Endothelial cell (in vitro differentiated cells): ENCODE results near the gene C1orf105. TPM values are rescaled to one million over a fixed set of nuclear protein-coding genes. Genes with fewer than 3 reads are reported as not detected.

Source experiments
- DNase-seq: peaks from one replicate; pipeline ENCODE4 v3.0.0; 2021; ENCODE audit warnings: low spot score
- H3K27ac Mint-ChIP-seq: one replicate; pipeline ENCODE4 v1.8.0; 2021; ENCODE audit warnings: mixed read lengths, inconsistent platforms; ENCODE audit not compliant: unreplicated experiment
- H3K27me3 Mint-ChIP-seq: one replicate; pipeline ENCODE4 v1.8.0; 2021; ENCODE audit warnings: mild to moderate bottlenecking, moderate library complexity, mixed read lengths, inconsistent platforms; ENCODE audit not compliant: unreplicated experiment
- H3K36me3 Mint-ChIP-seq: one replicate; pipeline ENCODE4 v1.8.0; 2021; ENCODE audit warnings: mild to moderate bottlenecking, low read depth, mixed read lengths, inconsistent platforms; ENCODE audit not compliant: unreplicated experiment
- H3K4me1 Mint-ChIP-seq: one replicate; pipeline ENCODE4 v1.8.0; 2021; ENCODE audit warnings: mild to moderate bottlenecking, mixed read lengths, inconsistent platforms; ENCODE audit not compliant: unreplicated experiment
- H3K4me3 Mint-ChIP-seq: one replicate; pipeline ENCODE4 v1.8.0; 2021; ENCODE audit warnings: mild to moderate bottlenecking, mixed read lengths, inconsistent platforms; ENCODE audit not compliant: unreplicated experiment
- H3K9me3 Mint-ChIP-seq: one replicate; pipeline ENCODE4 v1.8.0; 2021; ENCODE audit warnings: mixed read lengths, inconsistent platforms; ENCODE audit not compliant: unreplicated experiment
- total RNA-seq: library from RNA; stranded (reverse); fragmentation: NEBNext Ultra II Directional; extraction: Animal tissue kit (Norgen Biotek cat#: 25700); gene quantifications from one replicate; pipeline ENCODE4 v1.2.1, GENCODE V29; 2021; ENCODE audit not compliant: unreplicated experiment
- TF ChIP-seq, protein P1 (sequence below): fragments of 200-600 bp; sonication (generic); IDR thresholded peaks from one replicate; pipeline ENCODE4 v1.5.0; 2021; ENCODE audit warnings: antibody characterized with exemption; ENCODE audit not compliant: unreplicated experiment

Gene C1orf105
- total RNA-seq, 1 donor from 2014 or later: 0.85 TPM

DNA sequence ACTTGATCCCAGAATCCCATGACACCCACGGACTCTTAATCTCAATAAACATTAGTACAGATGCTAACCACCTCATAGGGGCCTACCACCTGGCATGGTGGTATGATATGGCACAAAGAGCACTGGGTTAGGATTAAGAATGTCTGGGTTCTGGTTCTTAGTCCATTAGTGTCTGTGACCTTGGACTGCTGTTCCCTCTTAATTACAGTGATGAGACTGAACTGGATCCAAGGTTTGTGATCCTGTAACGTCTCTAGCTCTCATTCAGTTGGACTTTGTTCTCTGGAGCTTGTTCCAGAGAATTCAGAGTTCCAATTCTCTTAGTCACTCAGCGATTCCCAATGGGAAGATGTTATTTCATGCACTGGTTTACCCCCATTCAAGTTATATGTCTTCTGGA, 47.0 kb downstream of the C1orf105 start:
- no peak overlapping the region for H3K4me3 Mint-ChIP-seq
- DNase-seq: no peak
- no peak overlapping the region for H3K27ac Mint-ChIP-seq
- no peaks in the 10 kb centered on the region for H3K9me3 Mint-ChIP-seq
- peaks cover 20% of the 10 kb centered on the region for H3K4me1 Mint-ChIP-seq
- peaks cover 1% of the 10 kb centered on the region for H3K27me3 Mint-ChIP-seq
- H3K36me3 Mint-ChIP-seq: no peaks in the 10 kb centered on the region
- TF ChIP-seq, protein P1, sequence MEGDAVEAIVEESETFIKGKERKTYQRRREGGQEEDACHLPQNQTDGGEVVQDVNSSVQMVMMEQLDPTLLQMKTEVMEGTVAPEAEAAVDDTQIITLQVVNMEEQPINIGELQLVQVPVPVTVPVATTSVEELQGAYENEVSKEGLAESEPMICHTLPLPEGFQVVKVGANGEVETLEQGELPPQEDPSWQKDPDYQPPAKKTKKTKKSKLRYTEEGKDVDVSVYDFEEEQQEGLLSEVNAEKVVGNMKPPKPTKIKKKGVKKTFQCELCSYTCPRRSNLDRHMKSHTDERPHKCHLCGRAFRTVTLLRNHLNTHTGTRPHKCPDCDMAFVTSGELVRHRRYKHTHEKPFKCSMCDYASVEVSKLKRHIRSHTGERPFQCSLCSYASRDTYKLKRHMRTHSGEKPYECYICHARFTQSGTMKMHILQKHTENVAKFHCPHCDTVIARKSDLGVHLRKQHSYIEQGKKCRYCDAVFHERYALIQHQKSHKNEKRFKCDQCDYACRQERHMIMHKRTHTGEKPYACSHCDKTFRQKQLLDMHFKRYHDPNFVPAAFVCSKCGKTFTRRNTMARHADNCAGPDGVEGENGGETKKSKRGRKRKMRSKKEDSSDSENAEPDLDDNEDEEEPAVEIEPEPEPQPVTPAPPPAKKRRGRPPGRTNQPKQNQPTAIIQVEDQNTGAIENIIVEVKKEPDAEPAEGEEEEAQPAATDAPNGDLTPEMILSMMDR: no peak

DNA sequence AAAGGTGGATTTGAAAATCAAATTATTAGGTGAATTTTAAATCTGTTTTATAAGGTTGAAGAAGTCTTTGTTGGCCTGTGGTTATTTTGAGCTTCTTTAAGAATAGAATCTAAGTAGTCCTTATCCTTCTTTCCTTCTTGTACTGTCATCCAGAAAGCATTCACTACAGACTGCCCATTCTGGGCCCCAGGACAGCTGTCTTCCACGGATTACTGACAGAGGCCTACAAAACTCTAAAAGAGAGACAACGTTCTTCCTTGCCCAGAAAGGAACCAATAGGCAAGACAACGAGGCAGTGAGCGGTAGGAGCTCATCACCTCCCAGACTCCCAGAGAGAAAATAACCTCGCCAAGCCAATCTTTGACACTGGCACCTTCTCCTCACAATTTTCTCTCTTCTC, 47.8 kb downstream of the C1orf105 start:
- DNase-seq: no peak
- Mint-ChIP-seq H3K4me3 (no peak overlapping the region), H3K27me3 (peaks cover 1% of the 10 kb centered on the region), H3K36me3 (no peaks in the 10 kb centered on the region), H3K27ac (no peak overlapping the region), H3K9me3 (no peaks in the 10 kb centered on the region), H3K4me1 (peaks cover 26% of the 10 kb centered on the region)
- TF ChIP-seq, protein P1: no peak

DNA sequence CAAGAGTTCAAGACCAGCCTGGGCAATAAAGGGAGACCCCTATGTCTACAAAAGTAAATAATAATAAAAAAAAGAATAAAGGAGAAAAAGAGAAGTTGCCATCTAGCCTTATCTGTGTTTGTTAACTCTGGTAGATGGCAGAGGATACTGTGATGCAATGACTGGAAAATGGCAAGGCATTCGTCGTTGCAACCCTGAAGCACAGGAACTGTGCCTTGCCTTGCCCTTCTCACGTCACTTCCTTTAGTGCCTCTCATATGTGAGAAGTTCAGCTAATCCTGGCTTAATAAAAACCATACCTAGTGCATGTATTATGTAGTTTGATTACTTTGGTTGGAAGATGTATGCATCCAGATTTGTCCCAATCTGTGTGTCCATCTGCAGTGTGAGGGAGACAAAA, 49.2 kb downstream of the C1orf105 start:
- TF ChIP-seq, protein P1: no peak
- H3K4me1 Mint-ChIP-seq: peaks cover 40% of the 10 kb centered on the region
- H3K27ac Mint-ChIP-seq: no peak overlapping the region
- H3K9me3 Mint-ChIP-seq: no peaks in the 10 kb centered on the region
- H3K36me3 Mint-ChIP-seq: no peaks in the 10 kb centered on the region
- peaks cover 1% of the 10 kb centered on the region for H3K27me3 Mint-ChIP-seq
- no peak for DNase-seq
- no peak overlapping the region for H3K4me3 Mint-ChIP-seq

DNA sequence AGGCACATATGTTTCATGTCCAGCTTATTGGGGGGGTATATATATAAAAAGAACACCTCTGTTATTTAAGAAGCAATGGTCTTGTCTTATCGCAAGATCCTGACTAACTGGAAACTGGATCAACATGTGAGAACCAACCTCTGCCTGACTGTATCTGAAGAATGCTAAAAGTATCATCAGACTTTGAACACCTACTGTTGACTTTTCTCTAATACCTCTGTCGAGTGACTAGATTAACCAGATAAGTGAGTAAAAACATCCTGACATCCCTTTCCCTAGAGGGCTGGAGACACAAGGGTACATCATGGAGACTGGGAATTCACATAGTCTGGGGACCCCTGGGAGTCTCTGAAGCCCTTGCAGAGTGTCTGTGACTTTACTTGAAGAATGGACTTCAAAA, 49.7 kb downstream of the C1orf105 start:
- Mint-ChIP-seq H3K36me3 (no peaks in the 10 kb centered on the region), H3K9me3 (no peaks in the 10 kb centered on the region), H3K4me3 (no peak overlapping the region), H3K27ac (no peak overlapping the region), H3K27me3 (peaks cover 1% of the 10 kb centered on the region), H3K4me1 (peaks cover 44% of the 10 kb centered on the region)
- no peak for DNase-seq
- TF ChIP-seq, protein P1: no peak

DNA sequence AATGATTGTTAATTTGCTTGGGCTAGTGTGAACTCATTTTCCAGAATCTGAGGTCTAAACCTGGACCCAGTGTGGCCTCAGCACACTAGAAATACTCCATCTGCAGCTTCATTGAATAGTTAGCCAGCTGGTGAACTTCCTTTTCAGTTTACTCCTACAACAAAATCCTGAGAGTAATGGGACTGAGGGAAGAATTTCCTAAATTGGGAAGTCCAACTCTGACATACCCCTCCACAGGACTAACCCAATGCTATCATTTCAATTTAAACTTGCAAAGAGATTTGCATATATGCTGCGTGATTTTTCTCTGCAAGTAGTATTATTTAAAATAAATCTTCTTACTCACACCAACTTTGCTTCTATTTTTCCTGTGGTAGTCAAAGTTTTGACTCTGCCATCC, 51.2 kb downstream of the C1orf105 start:
- H3K9me3 Mint-ChIP-seq: no peaks in the 10 kb centered on the region
- TF ChIP-seq, protein P1: no peak
- H3K36me3 Mint-ChIP-seq: no peaks in the 10 kb centered on the region
- no peak overlapping the region for H3K4me3 Mint-ChIP-seq
- peaks cover 1% of the 10 kb centered on the region for H3K27me3 Mint-ChIP-seq
- H3K27ac Mint-ChIP-seq: no peak overlapping the region
- H3K4me1 Mint-ChIP-seq: peaks cover 46% of the 10 kb centered on the region
- DNase-seq: no peak
